GM15510 (cell line): ENCODE data around the gene KIF26B.

Source experiments
- POLR2A ChIP-seq: IDR thresholded peaks from 3 replicates; pipeline ENCODE4 v1.6.1; 2011; ENCODE audit warnings: borderline replicate concordance; ENCODE audit not compliant: insufficient read length; ENCODE audit errors: extremely low read depth

The KIF26B gene

GRCh38 chr1:245441689-245442088, 286.9 kb downstream of the KIF26B start:
- TF ChIP-seq POLR2A, result no peak

- TF ChIP-seq POLR2A, result no peak
Observed at GRCh38 chr1:245444147-245444828, 289.5 kb downstream of the KIF26B start.

GRCh38 chr1:245444945-245445344, 290.2 kb downstream of the KIF26B start:
- TF ChIP-seq POLR2A, result no peak

- no peak for TF ChIP-seq POLR2A
Observed at GRCh38 chr1:245448531-245448930, 293.7 kb downstream of the KIF26B start.

- TF ChIP-seq POLR2A, result no peak
Observed at GRCh38 chr1:245448975-245449431, 294.2 kb downstream of the KIF26B start.

GRCh38 chr1:245453541-245453940, 298.8 kb downstream of the KIF26B start:
- TF ChIP-seq POLR2A, result no peak

GRCh38 chr1:245454051-245454450, 299.3 kb downstream of the KIF26B start:
- TF ChIP-seq POLR2A, result no peak

GRCh38 chr1:245457562-245457961, 302.8 kb downstream of the KIF26B start:
- no peak for TF ChIP-seq POLR2A

- no peak for TF ChIP-seq POLR2A
Observed at GRCh38 chr1:245458234-245458633, 303.4 kb downstream of the KIF26B start.

- TF ChIP-seq POLR2A, result no peak
Observed at GRCh38 chr1:245458761-245459174, 304.0 kb downstream of the KIF26B start.

GRCh38 chr1:245459621-245460020, 304.8 kb downstream of the KIF26B start:
- TF ChIP-seq POLR2A, result no peak

GRCh38 chr1:245461681-245462080, 306.9 kb downstream of the KIF26B start:
- no peak for TF ChIP-seq POLR2A

GRCh38 chr1:245462161-245462560, 307.4 kb downstream of the KIF26B start:
- TF ChIP-seq POLR2A, result no peak

GRCh38 chr1:245463392-245464165, 308.8 kb downstream of the KIF26B start:
- no peak for TF ChIP-seq POLR2A

GRCh38 chr1:245464290-245464689, 309.5 kb downstream of the KIF26B start:
- no peak for TF ChIP-seq POLR2A

- no peak for TF ChIP-seq POLR2A
Observed at GRCh38 chr1:245465666-245466065, 310.9 kb downstream of the KIF26B start.

- no peak for TF ChIP-seq POLR2A
Observed at GRCh38 chr1:245466261-245466660, 311.5 kb downstream of the KIF26B start.

- no peak for TF ChIP-seq POLR2A
Observed at GRCh38 chr1:245467804-245468203, 313.0 kb downstream of the KIF26B start.
